HepG2 (cell line): ENCODE results near the gene PSEN2. TPM values are rescaled to one million over a fixed set of nuclear protein-coding genes. Genes with fewer than 3 reads are reported as not detected.
A peak's percentile ranks its signal among the peaks of the same experiment; 100 is the strongest.

Source experiments
- ATAC-seq: fragments of 200-7000 bp; cut with Tn5 transposase; 3 replicates; pipeline ENCODE4 v1.9.1; 2020; ENCODE audit warnings: mild to moderate bottlenecking, moderate library complexity
- BruUV-seq: library from RNA; stranded (reverse); fragments of 400-500 nt; replicated peaks from 2 replicates; lab custom pipeline; 2021; lab: Mats Ljungman, UMichigan
- CTCF ChIA-PET: fragments of 300-600 bp; formaldehyde crosslinking; extraction: SDS; loops from one replicate; lab custom pipeline; 2021; ENCODE audit warnings: low total read pairs, inconsistent platforms, low intra/inter-chr PET ratio; lab: Yijun Ruan, JAX
- POLR2A ChIA-PET: fragments of 350-600 bp; sonication (Branson Sonifier 250); formaldehyde crosslinking; loops from one replicate; lab custom pipeline; 2020; ENCODE audit warnings: antibody characterized with exemption, inconsistent platforms; lab: Yijun Ruan, JAX
- DNase-seq: peaks from one replicate; pipeline ENCODE4 v3.0.0-alpha.2; 2015; ENCODE audit warnings: low spot score
- FAIRE-seq: peaks from 3 replicates; lab custom pipeline; 2011; peaks lifted over from hg19 to GRCh38; lab: Jason Lieb, UNC
- H2AFZ ChIP-seq: one replicate; pipeline ENCODE4 v1.6.1; 2011; ENCODE audit warnings: low read length, inconsistent platforms
- H3K27ac ChIP-seq: fragments of 300-600 bp; 3 replicates; pipeline ENCODE4 v1.8.0; 2011; ENCODE audit warnings: mixed run types, mild to moderate bottlenecking, mixed read lengths, low read length, inconsistent platforms; ENCODE audit not compliant: insufficient read depth; ENCODE audit errors: extremely low read length
- H3K27me3 ChIP-seq, 2 experiments: fragments of 200-600 bp in 1 of 2; 2 replicates in 1 of 2; 3 replicates in 1 of 2; pipeline versions ENCODE4 v1.6.0 to v1.8.0; 2011; ENCODE audit warnings: low read length in 2 of 2, mild to moderate bottlenecking in 2 of 2, moderate library complexity in 2 of 2, inconsistent platforms in 1 of 2; ENCODE audit not compliant: insufficient read depth in 2 of 2, control insufficient read depth in 1 of 2
- H3K36me3 ChIP-seq, 2 experiments: fragments of 200-600 bp in 1 of 2; replicated peaks in 1 of 2; 2 replicates in 1 of 2; 3 replicates in 1 of 2; pipeline versions ENCODE4 v1.5.1 to v1.8.0; 2011; ENCODE audit warnings: low read length in 2 of 2, inconsistent platforms in 1 of 2; ENCODE audit not compliant: insufficient read depth in 2 of 2, control insufficient read depth in 1 of 2
- H3K4me1 ChIP-seq: 2 replicates; pipeline ENCODE4 v1.5.1; 2012; ENCODE audit warnings: low read length, inconsistent platforms; ENCODE audit not compliant: insufficient read depth
- H3K4me2 ChIP-seq: 2 replicates; pipeline ENCODE4 v1.6.0; 2011; ENCODE audit warnings: low read depth, low read length, inconsistent platforms
- H3K4me3 ChIP-seq, 3 experiments: fragments of 200-600 bp in 1 of 3; sonication (generic), shearing (Covaris generic) in 1 of 3; replicated peaks in 1 of 3; 2 replicates each; pipeline ENCODE4 v1.5.1; 2011 to 2016; ENCODE audit warnings: low read length in 3 of 3, inconsistent platforms in 2 of 3, low read depth in 2 of 3, mild to moderate bottlenecking in 2 of 3, control low read depth in 1 of 3, mixed read lengths in 1 of 3; ENCODE audit not compliant: insufficient read depth in 1 of 3
- H3K79me2 ChIP-seq: one replicate; pipeline ENCODE4 v1.6.1; 2011; ENCODE audit warnings: low read length, inconsistent platforms; ENCODE audit not compliant: insufficient read depth
- H3K9ac ChIP-seq: 2 replicates; pipeline ENCODE4 v1.6.0; 2011; ENCODE audit warnings: mild to moderate bottlenecking, low read depth, low read length, inconsistent platforms; ENCODE audit not compliant: insufficient read depth
- H3K9me3 ChIP-seq: 2 replicates; pipeline ENCODE4 v1.5.1; 2012; ENCODE audit warnings: mild to moderate bottlenecking, low read length
- H4K20me1 ChIP-seq: 2 replicates; pipeline ENCODE4 v1.6.0; 2011; ENCODE audit warnings: inconsistent platforms, mild to moderate bottlenecking, low read length, moderate library complexity; ENCODE audit not compliant: insufficient read depth
- MXD3 ChIP-seq: IDR thresholded peaks from 2 replicates; pipeline ENCODE4 v1.6.1; 2016; ENCODE audit warnings: mild to moderate bottlenecking, missing biosample characterization, missing genetic modification reagents
- SNAPC5 ChIP-seq: sonication (generic); formaldehyde crosslinking; IDR thresholded peaks from 2 replicates; pipeline ENCODE4 v1.8.1; 2023; ENCODE audit warnings: mild to moderate bottlenecking, missing genetic modification reagents, borderline replicate concordance
- TARDBP ChIP-seq: sonication (generic); formaldehyde crosslinking; IDR thresholded peaks from 2 replicates; pipeline ENCODE4 v1.8.0; 2022; ENCODE audit warnings: mild to moderate bottlenecking, missing genetic modification reagents
- TERF1 ChIP-seq: sonication (generic); formaldehyde crosslinking; IDR thresholded peaks from 2 replicates; pipeline ENCODE4 v1.8.0; 2022; ENCODE audit warnings: mild to moderate bottlenecking, missing genetic modification reagents, moderate library complexity
- ZBTB2 ChIP-seq: sonication (generic); formaldehyde crosslinking; IDR thresholded peaks from 2 replicates; pipeline ENCODE4 v1.8.0; 2022; ENCODE audit warnings: low read depth, missing genetic modification reagents
- ZUFSP ChIP-seq: sonication (generic); formaldehyde crosslinking; IDR thresholded peaks from 2 replicates; pipeline ENCODE4 v1.9.0; 2021; ENCODE audit warnings: missing genetic modification reagents, mild to moderate bottlenecking, borderline replicate concordance
- whole genome bisulfite sequencing: methylation state at CpG from one replicate; pipeline ENCODE4 v1.1.6; 2017; ENCODE audit warnings: low lambda C conversion rate; 5-methylcytosine and 5-hydroxymethylcytosine counted together
- in situ Hi-C: cut with HindIII; loops from 2 replicates; pipeline ENCODE4 v1.10.0; 2017; ENCODE audit warnings: low pct_unique_long_range_greater_than_20kb; ENCODE audit not compliant: extremely low pct_ligation_motif_present
- intact Hi-C: fragments of 100-400 bp; cut with micrococcal nuclease; formaldehyde crosslinking; loops from one replicate; pipeline ENCODE4 v1.10.0; 2022; ENCODE audit not compliant: unreplicated experiment
- polyA plus RNA-seq, 8 experiments: library from polyadenylated mRNA; depleted of rRNA in 3 of 8; stranded (reverse) in 7 of 8; unstranded in 1 of 8; fragments of >200 nt; fragmentation: Illumina TruSeq in 4 of 8; extraction: Trizol in 4 of 8; gene quantifications; 2 replicates each; pipeline versions ENCODE4 v1.2.1 to v1.2.3, GENCODE V29; 2011 to 2016; ENCODE audit warnings: low read depth in 4 of 8, missing spikeins in 1 of 8, mixed read lengths in 1 of 8; ENCODE audit not compliant: insufficient read depth in 1 of 8
- total RNA-seq, 5 experiments: library from RNA; depleted of rRNA; stranded (reverse); fragments of >200 nt; fragmentation: Illumina TruSeq; extraction: Trizol; gene quantifications; 2 replicates each; pipeline ENCODE4 v1.2.3, GENCODE V29; 2016; ENCODE audit warnings: low read depth in 1 of 5

PSEN2 gene
- total and polyA plus RNA-seq, 2 of the 13 experiments (the other 11 are each of a cell fraction or from before 2014, with no cell fraction given) = 5.9 to 13.1 TPM

- BruUV-seq = no TSS peak
- WGBS = 89% methylated on average over 7 of the region's 7 CpGs
- Histone ChIP-seq H4K20me1 (no peaks in the 10 kb centered on the region), H3K4me1 (peaks cover 24% of the 10 kb centered on the region), H3K4me2 (no peak overlapping the region), H3K9ac (no peak overlapping the region), H3K36me3 (peaks cover 1 to 6% of the 10 kb centered on the region in 2 experiments; a peak in 2 of 5 replicates), H3K27ac (no peak overlapping the region), H3K79me2 (no peaks in the 10 kb centered on the region), H3K9me3 (no peaks in the 10 kb centered on the region), H2AFZ (no peak overlapping the region), H3K4me3 (no peak overlapping the region), H3K27me3 (no peaks in the 10 kb centered on the region)
- intact Hi-C loops (no loop called here), in situ Hi-C loops (no loop called here)
- TF ChIP-seq TERF1 (CRISPR knock-in tag) = no peak
- no peak for FAIRE-seq
- POLR2A ChIA-PET = no interaction called here
- ATAC-seq = no peak
- peak; percentile 5 for DNase-seq
- CTCF ChIA-PET = no interaction called here
Observed at GRCh38 chr1:226872437-226872836, 2.0 kb downstream of the PSEN2 start.

GRCh38 chr1:226873771-226874578 is 3.6 kb downstream of the PSEN2 start:
- Histone ChIP-seq H3K27ac (no peak overlapping the region), H3K4me1 (peaks cover 24% of the 10 kb centered on the region), H3K9ac (no peak overlapping the region), H3K4me2 (no peak overlapping the region), H3K79me2 (no peaks in the 10 kb centered on the region), H3K27me3 (no peaks in the 10 kb centered on the region), H3K4me3 (no peak overlapping the region), H3K36me3 (peaks cover 1 to 6% of the 10 kb centered on the region in 2 experiments; a peak in 2 of 5 replicates), H3K9me3 (no peaks in the 10 kb centered on the region), H2AFZ (no peak overlapping the region), H4K20me1 (no peaks in the 10 kb centered on the region)
- ATAC-seq (no peak), FAIRE-seq (no peak), DNase-seq (no peak)
- TF ChIP-seq MXD3 (CRISPR knock-in tag) (no peak), ZUFSP (CRISPR knock-in tag) (no peak), TARDBP (CRISPR knock-in tag) (no peak), SNAPC5 (CRISPR knock-in tag) (no peak), ZBTB2 (CRISPR knock-in tag) (no peak)
- POLR2A ChIA-PET = no interaction called here
- BruUV-seq = no TSS peak
- intact Hi-C loops (no loop called here), in situ Hi-C loops (no loop called here)
- 77% methylated on average over 7 of the region's 7 CpGs for WGBS
- CTCF ChIA-PET = no interaction called here
